Liver (tissue), 3 donors: ENCODE results near the gene CHIT1.
"Not testable (repeated sequence)": the region's sequence is repeated elsewhere in the genome, so short reads cannot be mapped to it uniquely, and the experiment has no call there.

Experiments used
- CTCF ChIP-seq: fragments of 150-350 bp; IDR thresholded peaks from 2 replicates; pipeline ENCODE4 v1.5.1; 2017; ENCODE audit warnings: improper control_type of control experiment, low read depth, low read length; ENCODE audit not compliant: missing input control
- FOXA1 ChIP-seq: IDR thresholded peaks from 2 replicates; pipeline ENCODE4 v1.6.1; 2016; ENCODE audit warnings: antibody characterized with exemption
- GABPA ChIP-seq, 2 donors: IDR thresholded peaks in 1 of 2; conservative IDR thresholded peaks in 1 of 2; 2 replicates each; pipeline ENCODE4 v1.6.1; 2016; ENCODE audit warnings: antibody characterized with exemption in 2 of 2, mild to moderate bottlenecking in 1 of 2, moderate library complexity in 1 of 2
- RAD21 ChIP-seq, 2 donors: IDR thresholded peaks; 2 replicates each; pipeline ENCODE4 v1.6.1; 2016; ENCODE audit warnings: antibody characterized with exemption in 2 of 2, mild to moderate bottlenecking in 2 of 2
- REST ChIP-seq: IDR thresholded peaks from 2 replicates; pipeline ENCODE4 v1.6.1; 2016; ENCODE audit warnings: antibody characterized with exemption, mild to moderate bottlenecking
- SP1 ChIP-seq: IDR thresholded peaks from 2 replicates; pipeline ENCODE4 v1.6.1; 2018; ENCODE audit warnings: antibody characterized with exemption, mild to moderate bottlenecking
- TAF1 ChIP-seq: conservative IDR thresholded peaks from 2 replicates; pipeline ENCODE4 v1.6.1; 2016; ENCODE audit warnings: antibody characterized with exemption, mild to moderate bottlenecking
- donor health status: healthy.
- donor health status: healthy.

GRCh38 chr1:203234901-203235300, 5.4 kb upstream of the CHIT1 start:
- TF ChIP-seq REST; CTCF; RAD21 (IDR thresholded peaks at IDR 0.05); TAF1; SP1; FOXA1; GABPA (IDR thresholded peaks at IDR 0.05 in 1 of 2, conservative IDR thresholded peaks at IDR 0.05 in 1 of 2): not testable (repeated sequence)
